CD14-positive monocyte (primary cell): ENCODE data around the gene KLF13. TPM values are rescaled to one million over a fixed set of nuclear protein-coding genes. Genes with fewer than 3 reads are reported as not detected.

Experiments used
- DNase-seq, 3 donors: peaks; one replicate each; pipeline ENCODE4 v3.0.0-alpha.2; 2011 to 2022
- H2AFZ ChIP-seq: 2 replicates; pipeline ENCODE4 v1.6.0; 2012; ENCODE audit warnings: mild to moderate bottlenecking, low read depth, low read length, inconsistent platforms; ENCODE audit not compliant: insufficient read depth, poor library complexity, severe bottlenecking
- H3K27ac ChIP-seq, 2 donors: 1 replicate in 1 of 2; 2 replicates in 1 of 2; pipeline ENCODE4 v1.5.1; 2012 to 2013; ENCODE audit warnings: low read length in 2 of 2, control low read depth in 1 of 2, inconsistent platforms in 1 of 2, low read depth in 1 of 2, mild to moderate bottlenecking in 1 of 2
- H3K27me3 ChIP-seq, 2 donors: one replicate each; pipeline versions ENCODE4 v1.6.0 to v1.6.1; 2011 to 2013; ENCODE audit warnings: low read length in 2 of 2; ENCODE audit not compliant: control insufficient read depth in 2 of 2, insufficient read depth in 2 of 2
- H3K36me3 ChIP-seq, 2 donors: replicated peaks in 1 of 2; 1 replicate in 1 of 2; 2 replicates in 1 of 2; pipeline versions ENCODE4 v1.5.1 to v1.6.1; 2012 to 2013; ENCODE audit warnings: low read length in 2 of 2, control low read depth in 1 of 2, inconsistent platforms in 1 of 2, mild to moderate bottlenecking in 1 of 2; ENCODE audit not compliant: insufficient read depth in 2 of 2, control insufficient read depth in 1 of 2
- H3K4me1 ChIP-seq, 2 donors: 1 replicate in 1 of 2; 2 replicates in 1 of 2; pipeline versions ENCODE4 v1.5.1 to v1.6.1; 2012 to 2013; ENCODE audit warnings: low read length in 2 of 2, control low read depth in 1 of 2, inconsistent platforms in 1 of 2, mild to moderate bottlenecking in 1 of 2, moderate library complexity in 1 of 2; ENCODE audit not compliant: insufficient read depth in 2 of 2, control insufficient read depth in 1 of 2
- H3K4me2 ChIP-seq: replicated peaks from 2 replicates; pipeline ENCODE3; 2012; ENCODE audit warnings: low read length, moderate library complexity, mild to moderate bottlenecking; ENCODE audit not compliant: poor library complexity, severe bottlenecking; ENCODE audit errors: extremely low read depth
- H3K4me3 ChIP-seq, 3 experiments: fragments of 200-600 bp in 1 of 3; sonication (generic) in 1 of 3; replicated peaks in 1 of 3; 1 replicate in 2 of 3; 2 replicates in 1 of 3; pipeline ENCODE4 v1.5.1; 2011 to 2013; ENCODE audit warnings: low read length in 3 of 3, mild to moderate bottlenecking in 3 of 3, control low read depth in 2 of 3, low read depth in 2 of 3, inconsistent platforms in 1 of 3, moderate library complexity in 1 of 3
- H3K79me2 ChIP-seq: 2 replicates; pipeline ENCODE4 v1.6.0; 2012; ENCODE audit warnings: mild to moderate bottlenecking, control low read depth, inconsistent platforms, low read length, moderate library complexity; ENCODE audit not compliant: insufficient read depth
- H3K9ac ChIP-seq: 2 replicates; pipeline ENCODE4 v1.6.0; 2017; ENCODE audit warnings: low read length, mild to moderate bottlenecking; ENCODE audit not compliant: insufficient read depth, poor library complexity, severe bottlenecking
- H3K9me3 ChIP-seq, 2 donors: replicated peaks in 1 of 2; 1 replicate in 1 of 2; 2 replicates in 1 of 2; pipeline versions ENCODE4 v1.5.1 to v1.6.1; 2012 to 2013; ENCODE audit warnings: low read length in 2 of 2, control low read depth in 1 of 2; ENCODE audit not compliant: control insufficient read depth in 1 of 2, insufficient read depth in 1 of 2
- H4K20me1 ChIP-seq: 2 replicates; pipeline ENCODE4 v1.6.0; 2012; ENCODE audit warnings: mild to moderate bottlenecking, low read length, control low read depth, moderate library complexity; ENCODE audit not compliant: insufficient read depth
- H3K27ac Mint-ChIP-seq, 7 donors: one replicate each; pipeline ENCODE4 v1.8.0; 2020; ENCODE audit warnings: mild to moderate bottlenecking in 7 of 7, mixed read lengths in 7 of 7, moderate library complexity in 6 of 7, inconsistent platforms in 2 of 7
- H3K27me3 Mint-ChIP-seq, 3 donors: one replicate each; pipeline ENCODE4 v1.8.0; 2021 to 2022; ENCODE audit warnings: low read depth in 3 of 3, mild to moderate bottlenecking in 3 of 3, mixed read lengths in 3 of 3, moderate library complexity in 3 of 3, inconsistent platforms in 1 of 3
- H3K36me3 Mint-ChIP-seq, 2 donors: one replicate each; pipeline ENCODE4 v1.8.0; 2020; ENCODE audit warnings: mixed read lengths in 2 of 2, inconsistent platforms in 1 of 2, mild to moderate bottlenecking in 1 of 2
- H3K4me1 Mint-ChIP-seq: one replicate; pipeline ENCODE4 v1.8.0; 2020; ENCODE audit warnings: mild to moderate bottlenecking, mixed read lengths
- H3K4me3 Mint-ChIP-seq, 2 donors: one replicate each; pipeline ENCODE4 v1.8.0; 2020; ENCODE audit warnings: mild to moderate bottlenecking in 2 of 2, mixed read lengths in 2 of 2, moderate library complexity in 1 of 2
- H3K9me3 Mint-ChIP-seq, 7 donors: one replicate each; pipeline ENCODE4 v1.8.0; 2020 to 2022; ENCODE audit warnings: mixed read lengths in 7 of 7, mild to moderate bottlenecking in 6 of 7, moderate library complexity in 6 of 7, inconsistent platforms in 2 of 7
- CTCF ChIP-seq: fragments of 200-600 bp; IDR thresholded peaks from one replicate; pipeline ENCODE4 v1.8.0; 2022; ENCODE audit warnings: antibody characterized with exemption, mild to moderate bottlenecking
- WGBS: methylation state at CpG from one replicate; pipeline ENCODE4 v1.1.5; 2013; ENCODE audit warnings: missing lambda C conversion rate; ENCODE audit not compliant: insufficient coverage; 5-methylcytosine and 5-hydroxymethylcytosine counted together
- intact Hi-C, 2 donors: fragments of 100-400 bp; cut with micrococcal nuclease; formaldehyde crosslinking; loops; one replicate each; pipeline versions ENCODE4 v1.15.0 to v1.15.1; 2023
- polyA plus RNA-seq, 3 donors: library from polyadenylated mRNA; depleted of rRNA in 1 of 3; unstranded in 2 of 3; stranded (reverse) in 1 of 3; fragments of 300-500 nt in 2 of 3; fragments of >200 nt in 1 of 3; fragmentation: Illumina TruSeq in 2 of 3; gene quantifications; 1 replicate in 2 of 3; 2 replicates in 1 of 3; pipeline ENCODE4 v1.2.3, GENCODE V29; 2012 to 2021

KLF13 gene
- polyA plus RNA-seq, 3 donors, result 22.5 to 121 (median 28.0) TPM

GRCh38 chr15:31384568-31384967 is 57.9 kb downstream of the KLF13 start:
- peaks cover 0 to 10% (median 2%) of the 10 kb centered on the region in 7 donors for H3K9me3 Mint-ChIP-seq
- Histone ChIP-seq H3K27ac (no peak overlapping the region), H3K4me1 (no peaks in the 10 kb centered on the region), H3K36me3 (peaks cover 20 to 25% of the 10 kb centered on the region in 2 donors), H2AFZ (no peak overlapping the region), H3K4me3 (no peak overlapping the region), H3K27me3 (peaks cover 0 to 3% of the 10 kb centered on the region in 2 donors), H3K4me2 (no peak overlapping the region), H3K9ac (no peak overlapping the region), H3K9me3 (no peaks in the 10 kb centered on the region), H4K20me1 (peaks cover 46% of the 10 kb centered on the region), H3K79me2 (peaks cover 3% of the 10 kb centered on the region)
- H3K36me3 Mint-ChIP-seq, result peaks cover 28 to 34% of the 10 kb centered on the region in 2 donors
- peaks cover 18% of the 10 kb centered on the region for H3K4me1 Mint-ChIP-seq
- H3K4me3 Mint-ChIP-seq, result no peak overlapping the region
- DNase-seq, result no peak
- no peak for TF ChIP-seq CTCF
- peaks cover 8 to 12% (median 10%) of the 10 kb centered on the region in 3 donors for H3K27me3 Mint-ChIP-seq
- 95% methylated on average over 3 of the region's 4 CpGs for WGBS
- intact Hi-C loops, result no loop called here
- H3K27ac Mint-ChIP-seq, result no peak overlapping the region

GRCh38 chr15:31385736-31386135 is 59.1 kb downstream of the KLF13 start:
- Histone ChIP-seq H3K4me1 (no peaks in the 10 kb centered on the region), H2AFZ (no peak overlapping the region), H3K4me3 (no peak overlapping the region), H3K27ac (no peak overlapping the region), H3K4me2 (no peak overlapping the region), H3K36me3 (peaks cover 9 to 14% of the 10 kb centered on the region in 2 donors), H3K9ac (no peak overlapping the region), H3K79me2 (no peaks in the 10 kb centered on the region), H4K20me1 (peaks cover 37% of the 10 kb centered on the region), H3K9me3 (peaks cover 0 to 3% of the 10 kb centered on the region in 2 donors), H3K27me3 (peaks cover 5 to 14% of the 10 kb centered on the region in 2 donors)
- H3K27ac Mint-ChIP-seq, result no peak overlapping the region
- peaks cover 16% of the 10 kb centered on the region for H3K4me1 Mint-ChIP-seq
- no peak overlapping the region for H3K4me3 Mint-ChIP-seq
- peaks cover 16 to 22% of the 10 kb centered on the region in 2 donors for H3K36me3 Mint-ChIP-seq
- no peak for DNase-seq
- peaks cover 0 to 14% (median 8%) of the 10 kb centered on the region in 7 donors for H3K9me3 Mint-ChIP-seq
- WGBS, result 40% methylated on average over 1 of the region's 3 CpGs
- TF ChIP-seq CTCF, result no peak
- H3K27me3 Mint-ChIP-seq, result peaks cover 14 to 21% (median 20%) of the 10 kb centered on the region in 3 donors
- intact Hi-C loops, result no loop called here
